ENCODE measurements around the gene AUTS2. TPM values are rescaled to one million over a fixed set of nuclear protein-coding genes. Genes with fewer than 3 reads are reported as not detected.

Gene AUTS2
- total and polyA plus RNA-seq, 10 donors = 6.1 to 54.8 (median 29.1) TPM

DNA sequence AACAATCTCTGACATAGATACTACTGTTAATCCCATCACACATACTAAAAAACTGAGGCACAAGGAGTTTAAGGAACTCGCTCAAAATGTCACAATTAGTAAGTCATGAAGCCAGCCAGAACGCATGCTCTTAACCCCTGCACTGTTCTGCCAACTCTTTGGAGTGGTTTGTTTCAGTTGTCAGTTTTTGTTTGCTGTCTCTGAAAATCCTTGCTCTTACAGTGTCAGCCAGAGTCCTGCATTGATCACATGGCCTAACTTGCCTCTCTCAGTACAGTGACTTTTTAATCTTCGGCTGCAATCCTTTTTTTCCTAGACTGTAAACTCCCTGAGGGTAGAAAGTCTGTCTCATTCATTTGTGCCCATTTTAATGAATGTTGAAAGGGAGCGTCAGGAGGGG lies 753.8 kb downstream of the AUTS2 start:
- no peak for TF ChIP-seq POLR2AphosphoS5 (IDR thresholded peaks at IDR 0.05)
- TF ChIP-seq POLR2A (IDR thresholded peaks at IDR 0.05) = no peak
- TF ChIP-seq, protein P1, sequence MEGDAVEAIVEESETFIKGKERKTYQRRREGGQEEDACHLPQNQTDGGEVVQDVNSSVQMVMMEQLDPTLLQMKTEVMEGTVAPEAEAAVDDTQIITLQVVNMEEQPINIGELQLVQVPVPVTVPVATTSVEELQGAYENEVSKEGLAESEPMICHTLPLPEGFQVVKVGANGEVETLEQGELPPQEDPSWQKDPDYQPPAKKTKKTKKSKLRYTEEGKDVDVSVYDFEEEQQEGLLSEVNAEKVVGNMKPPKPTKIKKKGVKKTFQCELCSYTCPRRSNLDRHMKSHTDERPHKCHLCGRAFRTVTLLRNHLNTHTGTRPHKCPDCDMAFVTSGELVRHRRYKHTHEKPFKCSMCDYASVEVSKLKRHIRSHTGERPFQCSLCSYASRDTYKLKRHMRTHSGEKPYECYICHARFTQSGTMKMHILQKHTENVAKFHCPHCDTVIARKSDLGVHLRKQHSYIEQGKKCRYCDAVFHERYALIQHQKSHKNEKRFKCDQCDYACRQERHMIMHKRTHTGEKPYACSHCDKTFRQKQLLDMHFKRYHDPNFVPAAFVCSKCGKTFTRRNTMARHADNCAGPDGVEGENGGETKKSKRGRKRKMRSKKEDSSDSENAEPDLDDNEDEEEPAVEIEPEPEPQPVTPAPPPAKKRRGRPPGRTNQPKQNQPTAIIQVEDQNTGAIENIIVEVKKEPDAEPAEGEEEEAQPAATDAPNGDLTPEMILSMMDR (IDR thresholded peaks at IDR 0.05 in 8 of 11, conservative IDR thresholded peaks at IDR 0.05 in 3 of 11) = no peak
- WGBS, 5 donors = 86 to 97% (median 89%) methylated on average over 4 of the region's 4 CpGs
- Histone ChIP-seq H3K4me1 (peaks cover 0 to 16% (median 3%) of the 10 kb centered on the region in 6 donors), H3K27me3 (replicated peaks in 1 of 7) (no peaks in the 10 kb centered on the region), H3K4me3 (no peak overlapping the region), H3K27ac (no peak overlapping the region), H3K36me3 (no peaks in the 10 kb centered on the region), H3K9me3 (no peaks in the 10 kb centered on the region)
- no peak for DNase-seq
- intact Hi-C loops (cut with DNase I; ENCODE audit: low total_unique reads) = no loop called here

DNA sequence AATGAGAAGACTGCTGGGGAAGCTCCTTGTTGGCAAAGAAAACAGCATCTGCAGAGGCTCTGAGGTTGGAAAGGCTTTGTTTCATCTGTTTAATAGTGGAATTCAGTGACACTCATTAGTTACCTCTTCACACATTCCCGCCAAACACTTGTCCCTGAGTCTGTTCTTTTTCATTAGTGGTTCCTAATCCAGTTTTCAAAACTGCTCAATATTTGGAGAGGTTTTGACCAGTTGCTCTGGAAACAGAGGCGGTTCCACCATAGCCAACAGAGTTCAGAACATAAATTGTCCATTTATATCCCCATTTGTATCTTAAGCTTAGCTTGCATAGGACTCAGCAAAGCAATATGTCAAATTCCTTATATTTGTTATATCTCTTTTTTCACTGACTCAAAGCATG lies 754.6 kb downstream of the AUTS2 start:
- intact Hi-C loops (cut with DNase I; ENCODE audit: low total_unique reads) = no loop called here
- H3K27me3 ChIP-seq (replicated peaks in 1 of 7) = no peaks in the 10 kb centered on the region
- H3K9me3 ChIP-seq = no peaks in the 10 kb centered on the region
- peaks cover 0 to 16% (median 3%) of the 10 kb centered on the region in 6 donors for H3K4me1 ChIP-seq
- 92 to 100% (median 94%) methylated on average over 2 of the region's 2 CpGs for WGBS, 5 donors
- no peaks in the 10 kb centered on the region for H3K36me3 ChIP-seq
- H3K4me3 ChIP-seq = no peak overlapping the region
- H3K27ac ChIP-seq = no peak overlapping the region
- no peak for DNase-seq
- TF ChIP-seq, protein P1 (IDR thresholded peaks at IDR 0.05 in 8 of 11, conservative IDR thresholded peaks at IDR 0.05 in 3 of 11) = no peak
- TF ChIP-seq POLR2AphosphoS5 (IDR thresholded peaks at IDR 0.05) = no peak
- TF ChIP-seq POLR2A (IDR thresholded peaks at IDR 0.05) = no peak

DNA sequence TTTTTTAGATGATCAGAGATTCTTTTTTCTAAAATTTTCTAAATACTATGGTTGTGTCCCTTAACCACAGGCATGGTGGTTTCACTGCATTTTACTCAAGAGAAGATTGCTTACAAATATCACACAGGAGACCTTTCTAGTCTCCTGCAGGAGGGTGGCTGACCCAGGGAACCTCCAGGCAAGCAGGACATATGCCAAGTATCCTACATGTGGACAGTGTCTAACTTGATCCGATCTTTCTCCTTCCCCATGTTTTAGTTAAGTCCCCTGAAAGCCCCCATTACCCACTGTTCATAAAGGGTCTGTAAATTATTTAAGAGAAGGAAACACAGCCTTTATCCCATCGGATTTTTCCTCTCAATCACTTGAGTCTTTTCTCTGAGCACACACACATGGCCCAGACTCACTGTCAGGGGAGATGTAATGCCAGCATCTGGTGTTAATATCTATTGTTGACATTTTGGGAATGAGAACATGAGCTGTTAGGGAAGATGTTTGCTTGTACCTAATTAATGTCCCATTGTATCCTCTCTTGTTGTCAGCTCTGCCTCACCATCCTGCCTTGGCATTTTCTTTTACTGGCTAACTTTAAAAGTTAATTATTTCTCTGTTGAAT lies 755.2 kb downstream of the AUTS2 start:
- H3K9me3 ChIP-seq = no peaks in the 10 kb centered on the region
- peaks cover 0 to 16% (median 3%) of the 10 kb centered on the region in 6 donors for H3K4me1 ChIP-seq
- no peaks in the 10 kb centered on the region for H3K36me3 ChIP-seq
- DNase-seq = no peak
- intact Hi-C loops (cut with DNase I; ENCODE audit: low total_unique reads) = no loop called here
- H3K27ac ChIP-seq = no peak overlapping the region
- TF ChIP-seq POLR2AphosphoS5 (IDR thresholded peaks at IDR 0.05) (no peak), POLR2A (IDR thresholded peaks at IDR 0.05) (no peak)
- TF ChIP-seq, protein P1 (IDR thresholded peaks at IDR 0.05 in 8 of 11, conservative IDR thresholded peaks at IDR 0.05 in 3 of 11) = no peak
- H3K27me3 ChIP-seq (replicated peaks in 1 of 7) = no peaks in the 10 kb centered on the region
- no peak overlapping the region for H3K4me3 ChIP-seq
- 75 to 90% (median 86%) methylated on average over 2 of the region's 2 CpGs for WGBS, 5 donors

DNA sequence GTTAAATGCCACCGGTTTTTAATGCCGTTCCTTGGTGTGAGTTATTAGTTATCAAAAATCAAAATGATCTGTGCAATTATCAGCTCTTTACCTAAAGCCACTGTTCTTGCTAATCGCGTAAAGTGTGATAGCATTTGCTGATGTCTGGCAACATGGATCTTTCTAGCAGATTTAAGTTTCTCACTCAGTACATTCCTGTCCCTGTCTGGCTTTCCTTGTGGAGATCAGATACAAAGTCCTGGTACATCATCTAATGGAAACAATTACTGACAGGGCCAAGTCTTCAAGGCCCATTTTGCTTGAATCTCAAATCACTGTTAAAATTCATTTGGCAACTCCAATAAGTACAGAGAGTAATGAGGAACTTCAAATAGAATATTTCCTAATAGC lies 755.7 kb downstream of the AUTS2 start:
- WGBS, 5 donors = 95 to 98% (median 98%) methylated on average over 4 of the region's 4 CpGs
- peaks cover 0 to 16% (median 3%) of the 10 kb centered on the region in 6 donors for H3K4me1 ChIP-seq
- no peaks in the 10 kb centered on the region for H3K27me3 ChIP-seq (replicated peaks in 1 of 7)
- TF ChIP-seq, protein P1 (IDR thresholded peaks at IDR 0.05 in 8 of 11, conservative IDR thresholded peaks at IDR 0.05 in 3 of 11) = no peak
- H3K27ac ChIP-seq = no peak overlapping the region
- H3K9me3 ChIP-seq = no peaks in the 10 kb centered on the region
- no peak overlapping the region for H3K4me3 ChIP-seq
- DNase-seq = no peak
- intact Hi-C loops (cut with DNase I; ENCODE audit: low total_unique reads) = no loop called here
- no peaks in the 10 kb centered on the region for H3K36me3 ChIP-seq

Measured in spleen (tissue), 11 donors.